Esophagus squamous epithelium (tissue), 4 donors: ENCODE measurements around the gene GABBR2.

ENCODE experiments used
- CTCF ChIP-seq, 6 experiments: fragments of 450-650 bp in 4 of 6; fragments of 200-600 bp in 2 of 6; sonication (generic) in 2 of 6; IDR thresholded peaks; one replicate each; pipeline ENCODE4 v1.5.1; 2016 to 2019; ENCODE audit warnings: antibody characterized with exemption in 6 of 6, mild to moderate bottlenecking in 4 of 6, moderate library complexity in 4 of 6
- POLR2A ChIP-seq, 4 donors: fragments of 450-650 bp; IDR thresholded peaks; one replicate each; pipeline ENCODE4 v1.6.1; 2017; ENCODE audit warnings: antibody characterized with exemption in 4 of 4, mild to moderate bottlenecking in 4 of 4, moderate library complexity in 3 of 4

- TF ChIP-seq CTCF (IDR thresholded peaks at IDR 0.05): no peak
- TF ChIP-seq POLR2A (IDR thresholded peaks at IDR 0.05): no peak
Measured at GRCh38 chr9:98565152-98566135, 143.3 kb downstream of the GABBR2 start.
